Thyroid gland (tissue), 4 donors: ENCODE measurements around the gene FOXN1. TPM values are rescaled to one million over a fixed set of nuclear protein-coding genes. Genes with fewer than 3 reads are reported as not detected.

Experiments
- DNase-seq, 2 donors: peaks; one replicate each; pipeline ENCODE4 v3.0.0-alpha.2; 2019
- H3K27ac ChIP-seq, 3 donors: fragments of 200-600 bp; sonication (generic); 1 replicate in 2 of 3; 2 replicates in 1 of 3; pipeline ENCODE4 v1.5.1; 2016 to 2019; ENCODE audit warnings: mild to moderate bottlenecking in 1 of 3, moderate library complexity in 1 of 3
- H3K27me3 ChIP-seq: fragments of 200-600 bp; sonication (generic); one replicate; pipeline ENCODE4 v1.5.1; 2019
- H3K36me3 ChIP-seq, 2 donors: fragments of 200-600 bp; sonication (generic); one replicate each; pipeline ENCODE4 v1.5.1; 2016 to 2019
- H3K4me1 ChIP-seq, 2 donors: fragments of 200-600 bp; sonication (generic); one replicate each; pipeline ENCODE4 v1.5.1; 2017 to 2019
- H3K4me3 ChIP-seq, 3 donors: fragments of 200-600 bp; sonication (generic); replicated peaks in 1 of 3; 1 replicate in 2 of 3; 2 replicates in 1 of 3; pipeline ENCODE4 v1.5.1; 2016; ENCODE audit warnings: mild to moderate bottlenecking in 1 of 3
- H3K9me3 ChIP-seq: fragments of 200-600 bp; sonication (generic); one replicate; pipeline ENCODE4 v1.5.1; 2017
- CTCF ChIP-seq, 6 experiments: fragments of 200-600 bp in 3 of 6; fragments of 450-650 bp in 3 of 6; sonication (generic) in 3 of 6; IDR thresholded peaks; one replicate each; pipeline ENCODE4 v1.5.1; 2016 to 2019; ENCODE audit warnings: antibody characterized with exemption in 6 of 6, mild to moderate bottlenecking in 2 of 6, inconsistent platforms in 1 of 6, moderate library complexity in 1 of 6
- POLR2A ChIP-seq, 2 donors: fragments of 450-650 bp; IDR thresholded peaks; one replicate each; pipeline ENCODE4 v1.6.1; 2017; ENCODE audit warnings: antibody characterized with exemption in 2 of 2, mild to moderate bottlenecking in 2 of 2, moderate library complexity in 1 of 2
- WGBS, 2 donors: methylation state at CpG; one replicate each; pipeline ENCODE4 v1.1.5; 2017; 5-methylcytosine and 5-hydroxymethylcytosine counted together
- intact Hi-C: fragments of 100-400 bp; cut with DNase I; formaldehyde crosslinking; loops from one replicate; pipeline ENCODE4 v1.15.1; 2023
- total RNA-seq, 4 donors: library from RNA; depleted of rRNA; stranded (reverse); fragments of >200 nt; gene quantifications; one replicate each; pipeline ENCODE4 v1.2.3, GENCODE V29; 2016

Gene FOXN1
- total RNA-seq, 4 donors from 2014 or later, result 0.34 TPM; not detected in 3

GRCh38 chr17:28526381-28526780 is 20.2 kb downstream of the FOXN1 start:
- Histone ChIP-seq H3K27ac (peak overlapping the region in 1 of 3 donors; percentile 33), H3K27me3 (no peaks in the 10 kb centered on the region), H3K4me3 (no peak overlapping the region), H3K36me3 (no peaks in the 10 kb centered on the region), H3K4me1 (peaks cover 42 to 62% of the 10 kb centered on the region in 2 donors), H3K9me3 (no peaks in the 10 kb centered on the region)
- TF ChIP-seq POLR2A (IDR thresholded peaks at IDR 0.05) (no peak), CTCF (IDR thresholded peaks at IDR 0.05) (no peak)
- DNase-seq, result no peak
- intact Hi-C loops, result no loop called here
- WGBS, 2 donors, result 78 to 97% methylated on average over 4 to 6 of the region's 8 CpGs

DNA sequence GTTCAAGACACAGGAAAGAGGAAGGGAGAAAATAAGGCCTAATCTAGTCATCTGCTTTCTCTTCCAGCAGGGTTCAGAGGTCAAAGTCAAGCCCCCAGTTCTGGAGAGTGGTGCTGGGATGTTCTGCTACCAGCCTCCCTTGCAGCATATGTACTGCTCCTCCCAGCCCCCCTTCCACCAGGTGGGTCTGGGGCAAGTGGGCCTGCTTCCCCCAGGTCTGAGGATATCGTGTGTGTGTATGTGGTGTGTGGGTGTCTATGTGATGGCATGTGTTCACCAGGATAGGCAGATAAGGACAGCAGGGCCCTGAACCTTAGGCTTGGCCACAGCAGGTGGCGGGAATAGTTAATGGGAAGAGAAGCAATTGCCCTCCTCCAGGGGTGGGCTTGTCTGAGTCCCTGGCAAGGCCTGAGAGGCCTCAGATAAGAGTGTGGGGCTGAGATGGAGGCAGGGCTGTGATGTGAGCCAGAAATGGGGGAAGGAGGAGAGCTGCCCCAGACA is 21.1 kb downstream of the FOXN1 start:
- Histone ChIP-seq H3K4me1 (peaks cover 34 to 54% of the 10 kb centered on the region in 2 donors), H3K4me3 (no peak overlapping the region), H3K9me3 (no peaks in the 10 kb centered on the region), H3K36me3 (no peaks in the 10 kb centered on the region), H3K27ac (peak overlapping the region in 2 of 3 donors; percentile 33 to 53), H3K27me3 (no peaks in the 10 kb centered on the region)
- TF ChIP-seq CTCF (IDR thresholded peaks at IDR 0.05) (no peak), POLR2A (IDR thresholded peaks at IDR 0.05) (no peak)
- DNase-seq, result no peak
- intact Hi-C loops, result no loop called here
- WGBS, 2 donors, result 94% methylated on average over 2 of the region's 2 CpGs

- no peaks in the 10 kb centered on the region for H3K9me3 ChIP-seq
- H3K4me1 ChIP-seq, result peaks cover 30 to 52% of the 10 kb centered on the region in 2 donors
- peak; percentile 66 to 81 for DNase-seq
- H3K27ac ChIP-seq, result peak overlapping the region in 2 of 3 donors; percentile 33 to 53
- TF ChIP-seq CTCF (IDR thresholded peaks at IDR 0.05) (no peak), POLR2A (IDR thresholded peaks at IDR 0.05) (no peak)
- 43 to 44% methylated on average over 2 of the region's 2 CpGs for WGBS, 2 donors
- H3K27me3 ChIP-seq, result no peaks in the 10 kb centered on the region
- no peak overlapping the region for H3K4me3 ChIP-seq
- intact Hi-C loops, result no loop called here
- H3K36me3 ChIP-seq, result no peaks in the 10 kb centered on the region
These were observed 21.7 kb downstream of the FOXN1 start for GRCh38 chr17:28527859-28528258.

GRCh38 chr17:28528327-28529012 is 22.3 kb downstream of the FOXN1 start:
- DNase-seq, result no peak
- Histone ChIP-seq H3K27me3 (no peaks in the 10 kb centered on the region), H3K4me3 (no peak overlapping the region), H3K9me3 (no peaks in the 10 kb centered on the region), H3K36me3 (no peaks in the 10 kb centered on the region), H3K27ac (no peak overlapping the region), H3K4me1 (peaks cover 25 to 49% of the 10 kb centered on the region in 2 donors)
- WGBS, 2 donors, result 81 to 87% methylated on average over 4 to 9 of the region's 9 CpGs
- no peak for TF ChIP-seq CTCF (IDR thresholded peaks at IDR 0.05)
- TF ChIP-seq POLR2A (IDR thresholded peaks at IDR 0.05), result no peak
- intact Hi-C loops, result no loop called here

DNA sequence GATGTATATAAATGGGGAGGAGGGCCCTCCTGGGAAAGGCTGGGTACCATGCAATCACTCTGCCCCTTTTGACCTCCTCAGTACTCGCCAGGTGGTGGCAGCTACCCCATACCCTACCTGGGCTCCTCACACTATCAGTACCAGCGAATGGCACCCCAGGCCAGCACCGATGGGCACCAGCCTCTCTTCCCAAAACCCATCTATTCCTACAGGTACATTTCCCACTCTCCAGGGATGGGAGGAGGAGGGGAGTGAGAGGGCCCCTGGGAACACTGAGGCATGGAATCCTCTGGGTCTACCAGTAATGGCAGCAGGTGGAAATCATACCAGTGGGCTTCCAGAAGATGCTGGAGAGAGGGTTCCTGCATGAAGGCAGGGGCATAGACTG is 22.9 kb downstream of the FOXN1 start:
- peaks cover 25 to 44% of the 10 kb centered on the region in 2 donors for H3K4me1 ChIP-seq
- no peak overlapping the region for H3K4me3 ChIP-seq
- H3K27ac ChIP-seq, result no peak overlapping the region
- no peaks in the 10 kb centered on the region for H3K36me3 ChIP-seq
- intact Hi-C loops, result no loop called here
- 97 to 100% methylated on average over 3 of the region's 3 CpGs for WGBS, 2 donors
- TF ChIP-seq POLR2A (IDR thresholded peaks at IDR 0.05) (no peak), CTCF (IDR thresholded peaks at IDR 0.05) (no peak)
- H3K27me3 ChIP-seq, result no peaks in the 10 kb centered on the region
- DNase-seq, result no peak
- no peaks in the 10 kb centered on the region for H3K9me3 ChIP-seq
